GM21390 (cell line): ENCODE measurements around the gene CHPT1.
"Not testable (repeated sequence)": the region's sequence is repeated elsewhere in the genome, so short reads cannot be mapped to it uniquely, and the experiment has no call there.

Experiments
- ATAC-seq: cut with Tn5 transposase; IDR thresholded peaks from one replicate; pipeline ENCODE4 v1.9.1; 2021; ENCODE audit not compliant: unreplicated experiment

The CHPT1 gene

DNA sequence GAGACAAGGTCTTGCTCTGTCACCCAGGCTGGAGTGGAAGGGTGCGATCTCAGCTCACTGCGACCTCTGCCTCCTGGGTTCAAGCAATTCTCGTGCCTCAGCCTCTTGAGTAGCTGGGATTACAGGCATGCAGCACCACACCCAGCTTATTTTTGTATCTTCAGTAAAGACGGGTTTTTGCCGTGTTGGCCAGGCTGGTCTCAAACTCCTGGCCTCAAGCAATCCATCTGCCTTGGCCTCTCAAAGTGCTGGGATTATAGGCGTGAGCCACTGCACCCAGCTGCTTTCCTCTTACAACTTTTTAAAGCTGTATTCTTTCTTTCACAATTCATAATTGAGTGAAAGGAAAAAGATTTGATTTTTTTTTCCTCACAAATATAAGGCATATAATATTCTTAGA is 15.8 kb upstream of the CHPT1 start:
- not testable (repeated sequence) for ATAC-seq

DNA sequence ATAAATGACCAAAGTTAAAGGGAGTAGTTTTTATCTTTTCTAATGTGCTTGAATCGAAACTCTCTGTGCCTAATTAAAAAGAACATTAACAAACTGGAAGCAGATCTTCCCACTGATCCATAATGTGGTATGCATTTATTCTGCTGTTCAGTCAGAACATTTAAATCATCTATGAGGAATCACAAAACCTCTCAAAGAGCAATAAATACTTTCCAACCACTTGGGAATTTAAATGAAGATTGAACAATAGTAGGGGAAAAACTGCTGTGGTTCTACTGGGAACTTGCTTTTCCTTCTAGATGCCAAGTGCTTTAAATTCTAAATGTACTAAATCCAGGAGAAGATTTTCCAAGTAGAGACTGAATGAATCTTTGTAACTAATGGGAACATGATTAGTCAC is 12.3 kb upstream of the CHPT1 start:
- no peak for ATAC-seq

DNA sequence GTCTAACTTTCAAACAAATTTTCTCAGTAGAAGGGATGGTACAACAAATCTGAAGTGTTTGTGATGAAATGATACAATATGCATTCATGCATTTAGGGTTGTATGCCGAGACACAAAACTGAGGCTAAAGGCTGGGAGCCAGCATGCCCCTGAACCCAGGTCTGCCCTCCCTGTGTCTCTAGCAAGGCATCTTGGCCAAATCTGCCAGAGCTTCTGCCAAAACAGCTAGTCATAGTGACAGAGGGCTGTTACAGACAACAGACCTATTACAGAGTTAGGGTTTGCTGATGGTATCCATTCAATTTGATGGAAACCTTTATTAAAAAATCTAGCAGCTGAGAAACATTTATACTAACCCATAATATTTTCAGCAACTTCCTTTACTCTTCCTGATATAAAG is 11.3 kb upstream of the CHPT1 start:
- ATAC-seq, result no peak

DNA sequence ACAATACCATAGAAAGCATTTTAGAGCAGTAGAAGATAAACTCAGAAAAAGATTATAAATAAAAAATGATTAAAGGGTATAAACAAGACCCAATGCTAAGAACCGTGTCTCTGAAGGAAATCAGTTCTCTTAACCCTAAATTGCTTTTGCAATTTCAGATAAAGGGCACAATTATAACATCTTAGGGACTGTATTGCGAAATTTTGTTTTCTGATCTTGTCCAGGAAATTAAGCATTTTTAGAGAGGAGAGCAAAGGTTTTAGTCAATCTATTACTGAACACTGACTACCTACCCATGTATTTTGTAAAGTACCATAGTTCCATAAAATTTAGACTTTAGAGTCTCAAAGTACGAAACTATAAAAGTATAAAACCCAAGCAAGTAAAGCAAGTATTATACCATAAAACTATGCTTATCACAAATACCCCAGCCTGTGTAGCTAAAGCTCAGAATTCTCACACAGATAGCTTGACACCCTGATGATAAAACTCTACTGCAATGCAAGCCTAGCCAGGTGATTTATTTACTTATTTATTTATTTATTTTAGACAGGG is 6.8 kb upstream of the CHPT1 start:
- no peak for ATAC-seq

DNA sequence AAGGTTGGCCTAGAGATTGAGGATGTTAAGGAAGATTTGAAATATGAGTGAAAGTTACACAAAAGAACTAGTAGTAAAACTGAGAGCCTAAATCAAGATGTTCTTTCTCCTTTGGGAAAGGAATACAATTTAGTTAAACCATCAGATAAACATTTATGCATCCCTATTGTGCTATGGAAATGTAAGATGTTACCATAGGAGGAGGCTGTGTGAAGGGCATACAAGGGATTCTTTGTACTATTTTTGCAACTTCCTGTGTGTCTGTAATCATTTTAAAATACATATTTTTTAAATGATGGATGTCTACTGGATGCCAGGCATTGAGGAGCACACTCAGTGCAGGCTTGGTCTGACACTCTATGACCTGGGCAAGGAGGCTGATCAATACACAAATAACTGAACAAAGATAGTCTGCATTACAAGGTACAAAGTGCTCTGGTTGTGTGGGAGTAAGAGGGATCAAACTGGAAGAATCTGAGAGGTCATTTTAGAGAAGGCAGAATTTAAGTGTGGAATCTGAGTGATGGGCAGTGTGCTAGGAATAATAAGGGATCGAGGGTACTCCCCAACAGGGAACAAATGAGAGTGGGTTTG is 5.8 kb upstream of the CHPT1 start:
- no peak for ATAC-seq

DNA sequence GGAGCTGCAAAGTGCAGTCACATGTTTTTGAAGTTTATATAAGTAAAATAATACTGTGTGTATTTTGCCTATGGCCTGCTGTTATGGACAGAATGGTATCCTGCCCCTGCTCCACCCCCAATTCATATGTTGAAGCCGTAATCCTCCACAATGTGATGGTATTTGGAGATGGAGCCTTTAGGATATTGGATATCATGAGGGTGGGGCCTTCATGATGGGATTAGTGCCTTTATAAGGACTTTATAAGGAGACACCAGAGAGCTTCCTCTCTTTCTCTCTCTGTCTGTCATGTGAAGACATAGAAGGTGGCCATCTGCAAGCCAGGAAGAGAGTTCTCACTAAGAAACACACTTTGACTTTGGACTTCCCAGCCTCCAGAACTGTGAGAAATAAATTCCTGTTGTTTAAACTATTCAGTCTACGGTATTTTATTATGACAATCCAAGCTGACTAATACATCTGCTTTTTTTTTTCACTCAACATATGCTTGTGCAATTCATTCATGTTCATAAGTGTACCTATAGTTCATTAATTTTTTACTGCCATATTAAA is 3.1 kb upstream of the CHPT1 start:
- no peak for ATAC-seq

DNA sequence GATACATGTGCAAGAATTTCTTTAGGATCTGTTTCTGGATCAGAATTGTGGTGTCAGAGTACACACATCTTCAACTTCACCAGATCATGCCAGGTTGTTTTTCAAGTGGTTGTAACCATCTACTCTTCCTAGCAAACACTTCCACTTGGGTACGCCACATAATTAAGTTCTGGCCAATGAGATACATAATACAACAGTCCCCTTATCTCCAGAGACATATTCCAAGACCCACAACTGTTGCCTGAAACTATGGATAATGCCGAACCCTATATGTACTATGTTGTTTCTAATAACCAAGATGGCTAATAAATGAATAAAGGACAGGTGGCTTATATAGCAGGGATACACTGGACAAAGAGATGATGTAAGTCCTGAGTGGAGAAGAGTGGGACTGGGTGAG is 2.5 kb upstream of the CHPT1 start:
- no peak for ATAC-seq

DNA sequence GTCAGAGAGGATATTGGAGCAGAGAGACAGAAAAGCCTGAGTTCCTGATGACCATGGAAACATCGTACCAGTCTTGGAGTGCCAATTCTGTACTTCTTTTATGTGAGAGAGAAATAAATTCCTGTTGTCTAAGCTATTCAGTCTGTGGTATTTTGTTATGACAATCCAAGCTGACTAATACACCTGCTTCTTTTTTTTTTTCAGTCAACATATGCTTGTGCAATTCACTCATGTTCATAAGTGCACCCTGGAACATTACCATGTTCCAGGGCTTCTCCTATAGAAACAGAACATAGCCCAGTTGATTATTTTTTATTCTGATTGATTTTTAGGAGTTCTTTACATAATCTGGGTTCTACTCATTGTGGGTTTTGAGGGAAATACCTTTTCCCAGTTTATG is 1.7 kb upstream of the CHPT1 start:
- no peak for ATAC-seq

DNA sequence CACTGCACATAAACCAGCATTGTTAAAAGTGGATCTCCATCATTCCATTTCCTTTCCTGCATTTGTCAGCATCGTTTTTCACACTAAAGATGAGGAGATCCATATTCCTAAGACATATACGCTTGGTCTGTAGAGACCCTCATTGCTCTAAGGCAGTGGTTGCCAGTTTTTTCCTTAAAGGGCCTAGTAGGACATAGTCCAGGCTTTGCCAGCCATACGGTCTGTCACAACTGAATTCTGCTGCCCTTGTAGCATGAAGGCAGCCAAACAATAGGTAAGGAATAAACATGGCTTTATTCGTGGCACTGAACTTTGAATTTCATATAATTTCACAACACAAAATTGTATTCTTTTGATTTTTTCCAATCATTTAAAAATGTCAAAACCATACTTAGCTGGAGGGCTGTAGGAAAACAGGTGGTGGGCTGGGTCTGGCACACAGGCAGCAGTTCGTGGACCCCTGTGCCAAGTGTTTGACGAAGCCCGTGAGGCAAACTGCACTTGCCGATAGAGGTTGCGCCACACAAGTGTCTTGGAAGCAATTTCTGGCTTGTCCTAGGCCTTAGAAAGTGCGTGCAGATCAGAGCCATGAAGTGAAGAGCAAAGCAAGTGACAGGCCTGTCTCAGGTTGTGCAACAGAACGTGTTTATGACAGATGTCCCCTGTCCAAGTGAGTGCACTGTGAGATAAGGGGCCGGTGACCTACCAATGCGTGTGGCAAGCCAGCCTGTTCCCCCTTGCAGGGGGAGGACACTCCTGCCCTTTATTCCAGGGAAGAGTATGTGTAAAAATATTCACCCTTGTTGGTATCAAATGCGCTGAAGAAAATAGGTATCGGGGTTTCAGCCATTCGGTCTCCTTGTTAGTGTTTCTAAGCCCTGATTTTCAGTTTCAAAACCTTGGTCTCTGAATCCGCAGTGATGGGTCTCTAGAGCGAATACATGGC is 916 bp upstream of the CHPT1 start:
- ATAC-seq, result peak; percentile 36

DNA sequence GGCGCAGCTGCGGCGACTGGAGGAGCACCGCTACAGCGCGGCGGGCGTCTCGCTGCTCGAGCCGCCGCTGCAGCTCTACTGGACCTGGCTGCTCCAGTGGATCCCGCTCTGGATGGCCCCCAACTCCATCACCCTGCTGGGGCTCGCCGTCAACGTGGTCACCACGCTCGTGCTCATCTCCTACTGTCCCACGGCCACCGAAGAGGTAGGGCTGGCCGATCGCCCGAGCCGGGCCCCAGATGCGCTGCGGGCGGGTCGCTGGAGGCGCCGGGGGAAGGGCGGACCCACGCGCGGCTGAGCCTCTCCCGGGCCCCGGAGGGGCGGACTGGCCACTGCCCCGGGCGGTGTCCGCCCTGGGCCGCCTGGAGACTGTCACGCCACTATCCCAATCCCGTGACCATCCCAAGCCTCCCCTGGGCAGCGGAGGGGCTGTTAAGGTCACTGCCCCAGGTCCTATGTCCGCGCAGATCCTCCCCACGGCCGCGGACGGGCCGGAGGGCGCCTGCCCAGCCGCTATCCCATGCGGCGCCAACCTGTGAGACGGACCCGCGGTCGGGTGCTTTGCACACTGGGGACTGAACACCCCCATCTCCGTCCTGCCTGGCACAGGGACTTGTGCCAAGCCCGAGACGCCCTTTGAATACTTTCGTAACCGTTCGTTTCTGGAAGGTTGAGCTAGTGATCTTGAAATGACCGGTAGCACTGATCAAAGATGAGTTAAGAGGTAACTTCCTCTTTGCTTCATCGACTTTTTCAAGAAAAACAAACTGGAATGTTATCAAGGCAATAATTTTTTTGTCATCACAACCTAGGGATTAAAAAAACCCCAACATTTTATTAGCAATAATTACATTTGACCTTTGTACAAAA is 725 bp downstream of the CHPT1 start:
- ATAC-seq, result peak; percentile 38

DNA sequence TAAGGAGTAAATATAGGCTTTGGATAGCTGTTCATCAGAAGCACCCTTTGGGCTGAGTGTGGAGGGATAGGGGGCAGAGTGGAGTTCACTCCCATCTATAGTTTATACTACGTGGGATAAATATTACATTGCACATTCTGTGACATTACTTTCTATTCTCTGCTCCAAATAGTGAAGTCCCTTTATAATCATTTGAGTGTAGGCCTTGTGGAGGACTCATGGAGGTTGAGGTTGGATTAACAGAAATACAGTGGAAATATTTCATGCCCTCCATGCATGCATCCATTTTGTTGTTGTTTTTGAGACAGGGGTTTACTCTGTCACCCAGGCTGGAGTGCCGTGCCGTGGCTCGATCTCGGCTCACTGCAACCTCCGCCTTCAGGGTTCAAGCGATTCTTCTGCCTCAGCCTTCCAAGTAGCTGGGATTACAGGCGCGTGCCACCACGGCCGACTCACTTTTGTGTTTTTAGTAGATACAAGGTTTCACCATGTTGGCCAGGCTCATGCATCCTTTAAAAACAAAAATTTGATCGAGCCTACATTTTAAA is 1.4 kb downstream of the CHPT1 start:
- no peak for ATAC-seq

DNA sequence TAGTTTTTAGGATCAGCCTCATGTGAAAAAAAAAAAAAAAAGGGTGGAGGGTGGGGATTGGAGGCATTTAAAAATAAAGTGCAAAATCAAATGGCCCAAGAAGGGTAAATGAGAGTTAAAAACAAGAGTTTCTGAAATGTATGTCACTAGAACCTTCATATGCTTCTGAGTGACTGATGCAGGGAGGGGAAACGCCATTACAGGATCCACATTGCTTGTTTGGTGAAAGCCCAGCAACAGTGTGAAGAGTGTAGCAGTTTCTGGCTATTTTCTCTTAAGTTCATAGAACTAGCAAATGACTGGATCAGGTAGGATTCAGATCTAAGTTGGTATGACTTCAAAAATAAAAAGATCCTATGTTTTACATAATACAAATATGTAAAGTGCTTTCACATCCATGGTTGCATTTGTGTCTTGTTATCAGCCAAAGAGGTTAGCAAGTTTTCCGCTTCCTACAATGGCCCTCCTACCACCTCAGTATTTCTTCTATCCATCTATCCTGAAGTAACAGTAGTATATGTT is 2.9 kb downstream of the CHPT1 start:
- no peak for ATAC-seq

DNA sequence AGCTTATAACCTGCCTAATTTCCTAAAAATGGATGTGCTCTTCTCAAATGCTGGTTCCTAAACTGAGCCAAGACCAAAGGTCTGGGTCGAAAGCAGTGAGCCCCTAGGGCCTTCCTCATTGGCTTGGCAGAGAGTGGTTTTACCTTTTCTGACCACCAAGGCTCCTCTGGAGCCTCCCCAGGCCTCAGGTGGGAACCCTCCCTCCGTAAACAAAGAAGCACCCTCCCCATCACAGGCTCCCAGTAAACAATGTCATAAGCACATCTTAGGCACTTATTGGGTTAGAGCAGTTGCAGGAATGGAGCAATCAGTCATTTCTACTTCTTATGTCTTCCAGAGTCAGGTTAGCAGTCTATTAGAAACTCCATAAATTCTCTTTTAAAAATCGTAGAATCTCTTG is 6.0 kb downstream of the CHPT1 start:
- ATAC-seq, result no peak

DNA sequence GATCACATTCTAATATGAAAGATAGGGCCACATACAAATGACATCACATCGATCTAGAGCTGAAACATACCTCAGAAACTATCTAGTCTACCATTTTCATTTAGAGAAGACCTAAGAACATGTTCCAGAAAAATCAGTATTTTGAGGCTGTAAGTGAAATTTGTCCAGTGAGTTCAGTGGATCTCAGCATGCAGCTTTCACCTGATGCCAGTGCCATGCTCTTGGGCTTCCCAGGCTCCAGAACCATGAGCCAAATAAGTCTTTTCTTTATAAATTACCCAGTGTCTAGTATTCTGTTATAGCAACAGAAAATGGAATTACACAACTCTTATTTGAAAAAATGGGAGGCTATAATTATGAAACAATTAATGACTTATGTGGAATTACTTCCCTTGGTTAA is 9.0 kb downstream of the CHPT1 start:
- no peak for ATAC-seq

DNA sequence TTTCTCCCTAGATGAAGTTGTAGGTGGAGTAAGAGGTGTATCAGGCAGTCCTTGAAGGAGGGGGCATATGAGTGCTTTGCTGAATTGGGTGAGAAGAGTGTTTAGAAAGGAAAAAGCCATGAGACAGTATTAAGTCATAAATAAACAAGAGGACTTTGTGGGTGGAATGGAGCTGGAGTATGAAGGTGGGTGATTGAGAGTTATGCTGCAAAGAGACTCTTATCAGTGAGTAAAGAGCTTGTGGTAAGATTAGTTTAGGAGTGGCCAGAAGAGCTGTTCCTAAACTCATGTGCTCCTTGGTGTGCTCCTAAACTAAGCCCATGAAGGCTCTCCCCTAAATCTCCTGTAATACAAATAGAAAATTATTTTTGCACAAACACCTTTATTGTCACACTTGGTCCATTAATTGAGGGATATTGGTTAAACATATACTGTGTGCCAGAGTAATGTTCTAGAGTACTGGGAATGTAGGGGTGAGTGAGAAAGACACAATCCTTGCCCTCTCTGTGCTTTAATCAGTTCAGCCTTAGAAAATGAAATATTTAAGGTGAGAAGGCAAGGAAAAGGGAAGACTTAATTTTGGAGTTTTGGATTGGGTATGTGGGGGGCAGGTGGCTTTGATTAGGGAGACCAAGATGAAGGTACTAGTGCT is 9.8 kb downstream of the CHPT1 start:
- no peak for ATAC-seq

DNA sequence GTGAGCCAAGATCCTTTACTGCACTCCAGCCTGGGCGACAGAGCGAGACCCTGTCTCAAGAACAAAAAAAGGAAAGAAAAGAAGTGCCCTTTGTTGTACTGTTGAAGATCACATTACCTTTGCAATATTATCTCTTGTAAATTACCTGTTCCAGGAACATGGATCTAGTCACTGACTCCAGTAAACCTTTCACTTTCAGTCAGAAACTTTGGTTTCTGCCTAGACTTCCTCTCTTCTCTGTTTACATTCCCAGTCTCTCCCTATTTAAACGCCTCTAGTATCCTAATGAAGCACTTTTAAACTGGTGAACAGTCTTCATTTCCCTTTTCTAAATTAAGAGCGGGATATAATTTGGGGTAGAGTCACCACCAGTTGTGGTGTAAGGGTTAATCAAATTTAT is 12.8 kb downstream of the CHPT1 start:
- ATAC-seq, result no peak

DNA sequence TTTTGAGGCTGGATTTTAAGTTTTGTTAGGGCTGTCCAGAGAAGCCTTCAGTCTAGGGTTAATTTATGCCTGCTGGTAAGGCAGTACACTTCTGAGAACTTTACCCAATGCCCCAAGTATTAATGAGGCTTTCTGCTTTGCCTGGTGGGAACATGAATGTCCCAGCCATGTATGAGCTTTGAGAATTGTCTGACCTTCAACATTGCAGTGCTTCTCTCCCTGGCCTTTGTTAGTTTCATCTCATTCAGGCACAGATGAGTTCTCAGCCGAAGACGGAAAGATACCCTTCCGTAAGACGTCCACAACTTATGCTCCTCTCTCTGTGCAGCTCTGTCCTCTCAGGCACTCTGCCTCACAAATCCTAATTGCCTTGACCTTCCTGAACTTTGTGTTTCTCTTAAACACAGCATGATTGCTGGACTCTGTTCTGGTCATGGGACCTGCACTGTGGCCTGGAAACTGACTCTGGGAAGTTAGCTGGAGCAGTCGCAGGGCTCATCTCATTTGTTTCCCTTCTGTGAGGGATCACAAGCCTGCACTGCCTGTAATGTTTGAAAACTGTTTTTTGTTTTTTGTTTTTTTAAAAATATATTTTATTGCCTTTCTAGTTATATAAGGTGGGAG is 15.7 kb downstream of the CHPT1 start:
- no peak for ATAC-seq

DNA sequence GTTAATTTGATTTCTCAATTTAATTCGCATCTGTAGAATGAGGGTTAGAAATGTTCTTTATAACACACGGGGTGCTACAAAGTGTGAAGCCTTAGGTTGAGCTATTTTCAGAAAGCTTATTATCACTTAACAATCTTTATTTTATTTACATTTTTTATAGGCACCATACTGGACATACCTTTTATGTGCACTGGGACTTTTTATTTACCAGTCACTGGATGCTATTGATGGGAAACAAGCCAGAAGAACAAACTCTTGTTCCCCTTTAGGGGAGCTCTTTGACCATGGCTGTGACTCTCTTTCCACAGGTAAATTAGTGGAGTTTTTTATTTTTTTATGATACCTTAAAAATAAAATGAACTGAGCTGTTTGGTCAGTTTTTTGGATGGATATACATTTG is 16.5 kb downstream of the CHPT1 start:
- no peak for ATAC-seq

DNA sequence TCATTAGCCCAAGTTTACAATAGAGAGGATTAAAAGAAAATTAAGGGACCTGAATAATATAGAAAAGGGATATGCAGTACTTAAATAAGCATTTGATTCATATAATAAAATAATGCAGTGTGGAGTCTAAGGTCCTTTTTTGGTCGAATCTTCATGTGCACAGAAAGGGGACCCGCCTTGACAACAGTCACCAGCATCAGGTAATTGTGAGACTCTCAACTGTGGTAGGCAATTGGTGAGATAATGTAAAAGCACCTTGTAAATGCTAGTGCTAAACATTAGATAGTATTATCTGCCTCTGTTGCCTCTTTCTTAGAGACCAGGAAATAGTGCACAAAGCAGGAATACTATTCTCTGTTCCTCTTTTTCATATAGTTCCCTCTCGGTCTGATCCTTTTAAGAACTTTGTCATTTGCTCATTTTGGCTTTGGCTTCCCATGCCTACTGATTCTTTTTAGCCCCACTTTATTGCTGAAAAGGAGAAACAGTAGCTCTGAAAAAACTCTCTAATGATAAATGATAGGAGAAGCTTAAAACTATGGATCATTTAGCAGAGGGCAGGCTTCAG is 17.5 kb downstream of the CHPT1 start:
- no peak for ATAC-seq
